ENCODE results near the gene AIFM3. TPM values are rescaled to one million over a fixed set of nuclear protein-coding genes. Genes with fewer than 3 reads are reported as not detected.

The AIFM3 gene
- total and polyA plus RNA-seq, 2 of the 13 experiments (the other 11 are each of a cell fraction or from before 2014, with no cell fraction given): 9.0 to 15.3 TPM

DNA sequence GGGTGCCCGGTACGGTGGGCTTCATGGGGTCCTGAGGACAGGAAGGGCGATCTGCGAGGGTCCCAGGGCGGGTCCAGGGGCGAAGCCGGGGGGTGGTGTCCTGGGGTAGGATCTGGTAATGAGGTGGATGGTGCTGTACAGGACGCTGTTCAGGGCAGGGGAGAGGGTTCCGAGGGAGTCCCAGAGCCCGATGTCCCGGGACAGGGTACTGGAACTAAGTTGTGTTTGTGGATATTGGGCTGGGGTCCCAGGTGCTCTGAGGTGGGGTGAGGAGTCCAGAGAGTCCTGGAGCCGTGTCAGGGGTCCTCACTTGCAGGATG, 15.5 kb downstream of the AIFM3 start (continued):
- TF ChIP-seq, protein P1, sequence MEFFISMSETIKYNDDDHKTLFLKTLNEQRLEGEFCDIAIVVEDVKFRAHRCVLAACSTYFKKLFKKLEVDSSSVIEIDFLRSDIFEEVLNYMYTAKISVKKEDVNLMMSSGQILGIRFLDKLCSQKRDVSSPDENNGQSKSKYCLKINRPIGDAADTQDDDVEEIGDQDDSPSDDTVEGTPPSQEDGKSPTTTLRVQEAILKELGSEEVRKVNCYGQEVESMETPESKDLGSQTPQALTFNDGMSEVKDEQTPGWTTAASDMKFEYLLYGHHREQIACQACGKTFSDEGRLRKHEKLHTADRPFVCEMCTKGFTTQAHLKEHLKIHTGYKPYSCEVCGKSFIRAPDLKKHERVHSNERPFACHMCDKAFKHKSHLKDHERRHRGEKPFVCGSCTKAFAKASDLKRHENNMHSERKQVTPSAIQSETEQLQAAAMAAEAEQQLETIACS (CRISPR knock-in tag; IDR thresholded peaks at IDR 0.05): no peak
- TF ChIP-seq ZNF850 (CRISPR knock-in tag; conservative IDR thresholded peaks at IDR 0.05): 0 out of 2 replicates have a peak, but pooled peaks have one; percentile 43
- TF ChIP-seq KDM2A (CRISPR knock-in tag; IDR thresholded peaks at IDR 0.05; ENCODE audit: borderline replicate concordance, low read depth): no peak
- TF ChIP-seq, protein P2, sequence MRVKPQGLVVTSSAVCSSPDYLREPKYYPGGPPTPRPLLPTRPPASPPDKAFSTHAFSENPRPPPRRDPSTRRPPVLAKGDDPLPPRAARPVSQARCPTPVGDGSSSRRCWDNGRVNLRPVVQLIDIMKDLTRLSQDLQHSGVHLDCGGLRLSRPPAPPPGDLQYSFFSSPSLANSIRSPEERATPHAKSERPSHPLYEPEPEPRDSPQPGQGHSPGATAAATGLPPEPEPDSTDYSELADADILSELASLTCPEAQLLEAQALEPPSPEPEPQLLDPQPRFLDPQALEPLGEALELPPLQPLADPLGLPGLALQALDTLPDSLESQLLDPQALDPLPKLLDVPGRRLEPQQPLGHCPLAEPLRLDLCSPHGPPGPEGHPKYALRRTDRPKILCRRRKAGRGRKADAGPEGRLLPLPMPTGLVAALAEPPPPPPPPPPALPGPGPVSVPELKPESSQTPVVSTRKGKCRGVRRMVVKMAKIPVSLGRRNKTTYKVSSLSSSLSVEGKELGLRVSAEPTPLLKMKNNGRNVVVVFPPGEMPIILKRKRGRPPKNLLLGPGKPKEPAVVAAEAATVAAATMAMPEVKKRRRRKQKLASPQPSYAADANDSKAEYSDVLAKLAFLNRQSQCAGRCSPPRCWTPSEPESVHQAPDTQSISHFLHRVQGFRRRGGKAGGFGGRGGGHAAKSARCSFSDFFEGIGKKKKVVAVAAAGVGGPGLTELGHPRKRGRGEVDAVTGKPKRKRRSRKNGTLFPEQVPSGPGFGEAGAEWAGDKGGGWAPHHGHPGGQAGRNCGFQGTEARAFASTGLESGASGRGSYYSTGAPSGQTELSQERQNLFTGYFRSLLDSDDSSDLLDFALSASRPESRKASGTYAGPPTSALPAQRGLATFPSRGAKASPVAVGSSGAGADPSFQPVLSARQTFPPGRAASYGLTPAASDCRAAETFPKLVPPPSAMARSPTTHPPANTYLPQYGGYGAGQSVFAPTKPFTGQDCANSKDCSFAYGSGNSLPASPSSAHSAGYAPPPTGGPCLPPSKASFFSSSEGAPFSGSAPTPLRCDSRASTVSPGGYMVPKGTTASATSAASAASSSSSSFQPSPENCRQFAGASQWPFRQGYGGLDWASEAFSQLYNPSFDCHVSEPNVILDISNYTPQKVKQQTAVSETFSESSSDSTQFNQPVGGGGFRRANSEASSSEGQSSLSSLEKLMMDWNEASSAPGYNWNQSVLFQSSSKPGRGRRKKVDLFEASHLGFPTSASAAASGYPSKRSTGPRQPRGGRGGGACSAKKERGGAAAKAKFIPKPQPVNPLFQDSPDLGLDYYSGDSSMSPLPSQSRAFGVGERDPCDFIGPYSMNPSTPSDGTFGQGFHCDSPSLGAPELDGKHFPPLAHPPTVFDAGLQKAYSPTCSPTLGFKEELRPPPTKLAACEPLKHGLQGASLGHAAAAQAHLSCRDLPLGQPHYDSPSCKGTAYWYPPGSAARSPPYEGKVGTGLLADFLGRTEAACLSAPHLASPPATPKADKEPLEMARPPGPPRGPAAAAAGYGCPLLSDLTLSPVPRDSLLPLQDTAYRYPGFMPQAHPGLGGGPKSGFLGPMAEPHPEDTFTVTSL (CRISPR knock-in tag; IDR thresholded peaks at IDR 0.05; ENCODE audit: borderline replicate concordance): 0 out of 2 replicates have a peak, but pooled peaks have one; percentile 24
- TF ChIP-seq ZNF205 (CRISPR knock-in tag; IDR thresholded peaks at IDR 0.05): no peak
- no peak for TF ChIP-seq HOXD1 (CRISPR knock-in tag; IDR thresholded peaks at IDR 0.05)
- no peak for TF ChIP-seq MEF2D (CRISPR knock-in tag; IDR thresholded peaks at IDR 0.05)
- no peak for TF ChIP-seq SPEN (CRISPR knock-in tag; IDR thresholded peaks at IDR 0.05; ENCODE audit: low read depth)
- no peak for TF ChIP-seq ZNF432 (CRISPR knock-in tag; IDR thresholded peaks at IDR 0.05; ENCODE audit: borderline replicate concordance)
- TF ChIP-seq TEAD3 (CRISPR knock-in tag; optimal IDR thresholded peaks at IDR 0.05; ENCODE audit: borderline replicate concordance): no peak
- no peak for TF ChIP-seq MIXL1 (CRISPR knock-in tag; IDR thresholded peaks at IDR 0.05)
- TF ChIP-seq NR1H2 (CRISPR knock-in tag; IDR thresholded peaks at IDR 0.05; ENCODE audit: borderline replicate concordance, low read depth): no peak
- TF ChIP-seq, protein P3, sequence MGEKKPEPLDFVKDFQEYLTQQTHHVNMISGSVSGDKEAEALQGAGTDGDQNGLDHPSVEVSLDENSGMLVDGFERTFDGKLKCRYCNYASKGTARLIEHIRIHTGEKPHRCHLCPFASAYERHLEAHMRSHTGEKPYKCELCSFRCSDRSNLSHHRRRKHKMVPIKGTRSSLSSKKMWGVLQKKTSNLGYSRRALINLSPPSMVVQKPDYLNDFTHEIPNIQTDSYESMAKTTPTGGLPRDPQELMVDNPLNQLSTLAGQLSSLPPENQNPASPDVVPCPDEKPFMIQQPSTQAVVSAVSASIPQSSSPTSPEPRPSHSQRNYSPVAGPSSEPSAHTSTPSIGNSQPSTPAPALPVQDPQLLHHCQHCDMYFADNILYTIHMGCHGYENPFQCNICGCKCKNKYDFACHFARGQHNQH (CRISPR knock-in tag; IDR thresholded peaks at IDR 0.05): no peak
- no peak for TF ChIP-seq GTF3A (CRISPR knock-in tag; conservative IDR thresholded peaks at IDR 0.05)
- no peak for TF ChIP-seq U2AF1 (optimal IDR thresholded peaks at IDR 0.05; ENCODE audit: low read depth, low read length)
- TF ChIP-seq YY1 (IDR thresholded peaks at IDR 0.05; ENCODE audit: insufficient read depth, insufficient replicate concordance, low read depth, low read length): no peak
- TF ChIP-seq ZFP82 (CRISPR knock-in tag; IDR thresholded peaks at IDR 0.05; ENCODE audit: borderline replicate concordance): peak; percentile 2; the same call in 1 of the 2 replicates
- no peak for TF ChIP-seq EEA1 (CRISPR knock-in tag; IDR thresholded peaks at IDR 0.05; ENCODE audit: borderline replicate concordance)
- no peak for TF ChIP-seq ZNF282 (IDR thresholded peaks at IDR 0.05; ENCODE audit: partially characterized antibody)
- no peak for TF ChIP-seq TEAD2 (CRISPR knock-in tag; IDR thresholded peaks at IDR 0.05)
- TF ChIP-seq ZNF3 (CRISPR knock-in tag; IDR thresholded peaks at IDR 0.05): no peak
